Measurements from ENCODE around the gene ANKMY1. TPM values are rescaled to one million over a fixed set of nuclear protein-coding genes. Genes with fewer than 3 reads are reported as not detected.

The ANKMY1 gene
- total and polyA plus RNA-seq, 3 donors from 2014 or later, result 57.3 to 92.5 (median 75.7) TPM

DNA sequence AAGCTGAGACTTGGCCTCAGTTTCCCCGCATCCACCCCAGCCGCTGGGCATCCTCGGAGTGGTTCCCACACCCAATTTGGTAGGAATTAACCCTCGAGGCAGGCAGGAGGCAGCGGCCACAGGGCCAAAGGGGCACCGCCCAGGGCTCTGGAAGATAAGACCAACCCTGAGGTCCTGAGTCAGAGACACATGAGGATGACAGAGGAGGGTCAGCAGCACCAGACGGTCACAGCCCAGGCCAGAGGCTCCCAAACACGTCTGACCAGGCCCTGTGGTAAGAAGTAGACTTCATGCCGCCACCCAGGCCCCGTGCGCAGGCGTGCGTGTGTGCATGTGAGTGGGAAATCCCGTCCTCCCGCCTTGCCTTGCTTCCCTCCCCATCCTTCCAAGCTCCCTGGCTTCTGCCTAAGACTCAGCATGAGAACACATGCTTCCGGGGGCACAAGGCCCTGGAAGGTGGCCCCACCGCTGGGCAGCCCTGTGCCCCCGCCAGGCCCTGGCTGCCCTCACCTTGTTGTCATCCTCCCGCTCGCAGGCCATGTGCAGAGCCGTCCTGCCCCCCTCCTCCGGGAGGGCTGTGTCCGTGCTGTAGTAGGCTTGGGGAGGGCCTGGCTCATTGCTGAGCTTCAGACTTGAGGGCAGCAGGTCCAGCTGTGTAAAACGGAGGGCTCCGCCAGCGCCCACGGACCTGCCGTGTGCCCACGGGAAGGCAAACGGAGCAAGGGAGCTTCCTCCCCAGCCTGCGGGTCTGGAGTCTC, 46.3 kb downstream of the ANKMY1 start:
- Histone ChIP-seq H3K36me3 (ENCODE audit: low read depth, missing control alignments) (no peaks in the 10 kb centered on the region), H3K27me3 (no peaks in the 10 kb centered on the region), H3K4me3 (no peak overlapping the region), H3K9me3 (no peaks in the 10 kb centered on the region), H3K4me1 (no peaks in the 10 kb centered on the region), H3K27ac (no peak overlapping the region)
- intact Hi-C loops (cut with DNase I; ENCODE audit: low total_unique reads), result no loop called here
- TF ChIP-seq, protein P1, sequence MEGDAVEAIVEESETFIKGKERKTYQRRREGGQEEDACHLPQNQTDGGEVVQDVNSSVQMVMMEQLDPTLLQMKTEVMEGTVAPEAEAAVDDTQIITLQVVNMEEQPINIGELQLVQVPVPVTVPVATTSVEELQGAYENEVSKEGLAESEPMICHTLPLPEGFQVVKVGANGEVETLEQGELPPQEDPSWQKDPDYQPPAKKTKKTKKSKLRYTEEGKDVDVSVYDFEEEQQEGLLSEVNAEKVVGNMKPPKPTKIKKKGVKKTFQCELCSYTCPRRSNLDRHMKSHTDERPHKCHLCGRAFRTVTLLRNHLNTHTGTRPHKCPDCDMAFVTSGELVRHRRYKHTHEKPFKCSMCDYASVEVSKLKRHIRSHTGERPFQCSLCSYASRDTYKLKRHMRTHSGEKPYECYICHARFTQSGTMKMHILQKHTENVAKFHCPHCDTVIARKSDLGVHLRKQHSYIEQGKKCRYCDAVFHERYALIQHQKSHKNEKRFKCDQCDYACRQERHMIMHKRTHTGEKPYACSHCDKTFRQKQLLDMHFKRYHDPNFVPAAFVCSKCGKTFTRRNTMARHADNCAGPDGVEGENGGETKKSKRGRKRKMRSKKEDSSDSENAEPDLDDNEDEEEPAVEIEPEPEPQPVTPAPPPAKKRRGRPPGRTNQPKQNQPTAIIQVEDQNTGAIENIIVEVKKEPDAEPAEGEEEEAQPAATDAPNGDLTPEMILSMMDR (IDR thresholded peaks at IDR 0.05), result no peak
- TF ChIP-seq POLR2A (IDR thresholded peaks at IDR 0.05), result no peak
- WGBS, 2 donors, result 92 to 95% methylated on average over 10 to 31 of the region's 31 CpGs
- no peak for DNase-seq

DNA sequence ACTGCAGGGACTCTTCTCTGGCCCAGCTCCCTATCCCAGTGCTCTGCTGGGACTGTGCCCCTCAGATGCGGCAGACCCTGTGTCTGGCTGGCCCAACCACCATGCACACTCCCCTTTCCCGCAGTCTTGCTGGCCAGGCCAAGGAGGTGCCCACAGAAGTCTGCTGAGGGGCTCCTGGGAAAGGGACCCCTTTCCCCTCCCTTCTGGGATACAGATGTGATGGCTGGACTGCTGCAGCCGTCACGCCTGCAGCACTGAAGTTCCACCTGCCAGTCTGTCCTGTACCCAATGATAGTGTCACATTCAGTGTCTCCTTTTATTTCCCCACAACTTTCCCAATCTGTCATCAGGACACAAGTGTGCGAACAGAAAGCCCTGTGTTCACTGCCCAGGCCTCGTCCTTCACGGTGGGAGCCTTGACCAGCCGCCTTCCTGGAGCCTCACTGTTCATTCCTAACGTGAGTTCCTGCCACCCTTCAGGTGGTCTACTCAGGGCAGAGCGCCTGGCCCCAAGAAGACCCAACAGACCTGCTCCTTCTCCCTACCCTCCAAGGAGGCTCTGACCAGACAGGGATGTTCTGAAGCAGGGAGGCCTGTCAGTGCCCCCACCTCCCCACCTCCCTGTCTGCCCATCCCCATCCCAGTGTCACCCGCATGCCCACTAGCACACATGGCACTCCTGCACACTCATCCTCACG, 47.1 kb downstream of the ANKMY1 start:
- intact Hi-C loops (cut with DNase I; ENCODE audit: low total_unique reads), result no loop called here

DNA sequence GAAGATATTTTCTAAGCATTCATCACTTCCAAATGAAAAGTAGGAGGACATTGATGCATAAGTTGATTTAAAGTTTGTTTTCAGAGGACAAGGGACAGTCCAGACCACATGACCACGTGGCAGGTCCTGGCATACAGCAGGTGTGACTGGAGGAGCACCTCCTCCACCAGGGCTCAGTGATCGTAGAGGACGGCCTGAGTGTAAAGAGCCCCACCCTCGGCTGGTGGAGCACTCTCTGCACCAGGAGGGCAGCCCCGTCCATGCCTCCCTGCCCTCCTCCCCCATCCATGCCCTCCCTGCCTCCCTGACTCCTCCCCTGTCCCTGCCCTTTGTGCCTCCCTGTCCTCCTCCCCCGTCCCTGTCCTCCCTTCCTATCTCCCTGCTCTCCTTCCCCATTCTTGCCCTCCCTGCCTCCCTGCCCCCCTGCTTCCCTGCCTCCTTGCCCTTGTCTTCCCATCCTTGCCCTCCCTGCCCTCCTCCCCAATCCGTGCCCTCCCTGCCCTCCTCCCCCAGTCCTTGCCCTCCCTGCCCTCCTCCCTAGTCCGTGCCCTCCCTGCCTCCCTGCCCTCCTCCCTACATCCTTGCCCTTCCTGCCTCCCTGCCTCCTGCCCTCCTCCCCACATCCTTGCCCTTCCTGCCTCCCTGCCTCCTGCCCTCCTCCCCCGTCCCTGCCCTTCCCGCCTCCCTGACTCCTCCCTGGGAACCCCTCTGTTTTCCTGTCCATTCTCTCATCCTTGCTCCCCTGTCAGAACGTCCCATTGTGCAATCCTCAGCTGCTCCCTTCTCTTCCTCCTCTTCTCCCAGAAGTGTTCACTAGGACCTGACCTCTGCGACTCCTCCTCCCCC, 47.9 kb downstream of the ANKMY1 start:
- H3K36me3 ChIP-seq (ENCODE audit: low read depth, missing control alignments), result no peaks in the 10 kb centered on the region
- intact Hi-C loops (cut with DNase I; ENCODE audit: low total_unique reads), result no loop called here
- TF ChIP-seq POLR2A (IDR thresholded peaks at IDR 0.05), result no peak
- TF ChIP-seq, protein P1 (IDR thresholded peaks at IDR 0.05), result no peak
- WGBS, 2 donors, result 80 to 84% methylated on average over 12 of the region's 12 CpGs
- no peak overlapping the region for H3K27ac ChIP-seq
- no peaks in the 10 kb centered on the region for H3K9me3 ChIP-seq
- no peaks in the 10 kb centered on the region for H3K27me3 ChIP-seq
- H3K4me1 ChIP-seq, result no peaks in the 10 kb centered on the region
- no peak overlapping the region for H3K4me3 ChIP-seq
- no peak for DNase-seq

More for the DNA sequence above, 47.1 kb downstream of the ANKMY1 start:
- Histone ChIP-seq H3K27me3 (no peaks in the 10 kb centered on the region), H3K27ac (no peak overlapping the region), H3K4me3 (no peak overlapping the region), H3K9me3 (no peaks in the 10 kb centered on the region), H3K36me3 (ENCODE audit: low read depth, missing control alignments) (no peaks in the 10 kb centered on the region), H3K4me1 (no peaks in the 10 kb centered on the region)
- no peak for DNase-seq
- no peak for TF ChIP-seq POLR2A (IDR thresholded peaks at IDR 0.05)
- TF ChIP-seq, protein P1 (IDR thresholded peaks at IDR 0.05), result no peak
- 85 to 88% methylated on average over 11 to 12 of the region's 12 CpGs for WGBS, 2 donors

DNA sequence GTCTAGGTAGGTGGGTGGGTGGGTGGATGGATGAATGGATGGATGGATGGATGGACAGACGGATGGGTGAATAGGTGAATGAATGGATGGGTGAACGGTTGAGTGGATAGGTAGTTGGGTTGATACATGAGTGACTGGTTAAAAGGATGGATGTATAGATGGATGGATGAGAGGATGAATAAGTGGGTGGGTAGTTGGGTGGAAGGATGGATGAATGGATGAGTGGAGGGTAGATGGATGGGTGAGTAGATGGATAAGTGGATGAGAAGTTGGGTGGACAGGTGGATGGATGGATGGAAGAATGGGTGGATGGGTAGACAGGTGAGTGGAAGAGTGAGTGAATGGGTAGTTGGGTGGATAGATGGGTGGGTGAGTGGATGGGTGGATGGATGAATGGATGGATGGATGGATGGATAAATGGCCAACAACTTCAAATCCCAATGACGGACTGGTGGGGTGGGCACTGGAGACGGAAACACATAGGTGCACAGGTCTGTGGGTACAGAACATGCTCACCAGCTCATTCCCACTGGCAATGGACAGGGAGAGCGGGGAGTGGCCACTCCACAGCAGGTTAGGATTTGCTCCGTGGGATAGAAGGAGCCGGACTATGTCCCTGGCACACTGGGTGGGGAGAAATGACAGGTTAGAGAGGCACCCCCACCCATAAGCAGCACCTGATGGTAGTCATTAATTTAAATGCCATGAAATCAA, 48.8 kb downstream of the ANKMY1 start:
- H3K9me3 ChIP-seq, result no peaks in the 10 kb centered on the region
- TF ChIP-seq POLR2A (IDR thresholded peaks at IDR 0.05), result no peak
- TF ChIP-seq, protein P1 (IDR thresholded peaks at IDR 0.05), result no peak
- H3K4me3 ChIP-seq, result no peak overlapping the region
- no peaks in the 10 kb centered on the region for H3K4me1 ChIP-seq
- DNase-seq, result no peak
- H3K27me3 ChIP-seq, result no peaks in the 10 kb centered on the region
- intact Hi-C loops (cut with DNase I; ENCODE audit: low total_unique reads), result no loop called here
- no peak overlapping the region for H3K27ac ChIP-seq
- 88 to 93% methylated on average over 7 of the region's 7 CpGs for WGBS, 2 donors
- no peaks in the 10 kb centered on the region for H3K36me3 ChIP-seq (ENCODE audit: low read depth, missing control alignments)

All from testis (tissue), 3 donors.